GM21447 (cell line): ENCODE measurements around the gene MEF2C.
"Not testable (repeated sequence)": the region's sequence is repeated elsewhere in the genome, so short reads cannot be mapped to it uniquely, and the experiment has no call there.

Experiments
- ATAC-seq: cut with Tn5 transposase; IDR thresholded peaks from one replicate; pipeline ENCODE4 v1.9.1; 2021; ENCODE audit not compliant: unreplicated experiment

MEF2C gene

GRCh38 chr5:88808153-88808552 lies 74.8 kb downstream of the MEF2C start:
- ATAC-seq: no peak

GRCh38 chr5:88807327-88807726 lies 75.7 kb downstream of the MEF2C start:
- ATAC-seq: no peak

- no peak for ATAC-seq
Observed at GRCh38 chr5:88806338-88806737, 76.6 kb downstream of the MEF2C start.

GRCh38 chr5:88805151-88805784 lies 77.7 kb downstream of the MEF2C start:
- peak; percentile 57 for ATAC-seq

GRCh38 chr5:88804444-88804843 lies 78.5 kb downstream of the MEF2C start:
- no peak for ATAC-seq

- no peak for ATAC-seq
Observed at GRCh38 chr5:88803309-88803708, 79.7 kb downstream of the MEF2C start.

GRCh38 chr5:88799938-88800535 lies 82.9 kb downstream of the MEF2C start:
- ATAC-seq: no peak

GRCh38 chr5:88798933-88799332 lies 84.1 kb downstream of the MEF2C start:
- not testable (repeated sequence) for ATAC-seq

GRCh38 chr5:88793797-88794196 lies 89.2 kb downstream of the MEF2C start:
- ATAC-seq: not testable (repeated sequence)

- ATAC-seq: peak; percentile 86
Observed at GRCh38 chr5:88792144-88792840, 90.7 kb downstream of the MEF2C start.

GRCh38 chr5:88787856-88788255 lies 95.1 kb downstream of the MEF2C start:
- ATAC-seq: no peak

GRCh38 chr5:88786789-88787188 lies 96.2 kb downstream of the MEF2C start:
- ATAC-seq: no peak

- ATAC-seq: peak; percentile 56
Observed at GRCh38 chr5:88785746-88786565, 97.0 kb downstream of the MEF2C start.

- ATAC-seq: no peak
Observed at GRCh38 chr5:88782571-88782970, 100.4 kb downstream of the MEF2C start.

GRCh38 chr5:88780736-88781135 lies 102.2 kb downstream of the MEF2C start:
- ATAC-seq: no peak

- ATAC-seq: no peak
Observed at GRCh38 chr5:88778736-88779135, 104.2 kb downstream of the MEF2C start.

GRCh38 chr5:88776692-88777091 lies 106.3 kb downstream of the MEF2C start:
- no peak for ATAC-seq

- ATAC-seq: no peak
Observed at GRCh38 chr5:88772831-88773230, 110.2 kb downstream of the MEF2C start.

GRCh38 chr5:88772047-88772446 lies 110.9 kb downstream of the MEF2C start:
- no peak for ATAC-seq

- no peak for ATAC-seq
Observed at GRCh38 chr5:88770276-88771257, 112.4 kb downstream of the MEF2C start.
